Adrenal gland (tissue), 5 donors: Measurements from ENCODE around the gene AGXT.

Source experiments
- CTCF ChIP-seq, 6 experiments: fragments of 450-650 bp in 4 of 6; fragments of 200-600 bp in 2 of 6; sonication (generic) in 1 of 6; IDR thresholded peaks; 1 replicate in 5 of 6; 2 replicates in 1 of 6; pipeline versions ENCODE4 v1.5.1 to v1.8.0; 2016 to 2021; ENCODE audit warnings: antibody characterized with exemption in 6 of 6, mild to moderate bottlenecking in 2 of 6, moderate library complexity in 1 of 6
- POLR2A ChIP-seq, 2 donors: fragments of 450-650 bp; IDR thresholded peaks; one replicate each; pipeline ENCODE4 v1.6.1; 2017; ENCODE audit warnings: antibody characterized with exemption in 2 of 2, mild to moderate bottlenecking in 2 of 2, moderate library complexity in 1 of 2
- donor health status: DM: no; HTN: no; CAD: no.

DNA sequence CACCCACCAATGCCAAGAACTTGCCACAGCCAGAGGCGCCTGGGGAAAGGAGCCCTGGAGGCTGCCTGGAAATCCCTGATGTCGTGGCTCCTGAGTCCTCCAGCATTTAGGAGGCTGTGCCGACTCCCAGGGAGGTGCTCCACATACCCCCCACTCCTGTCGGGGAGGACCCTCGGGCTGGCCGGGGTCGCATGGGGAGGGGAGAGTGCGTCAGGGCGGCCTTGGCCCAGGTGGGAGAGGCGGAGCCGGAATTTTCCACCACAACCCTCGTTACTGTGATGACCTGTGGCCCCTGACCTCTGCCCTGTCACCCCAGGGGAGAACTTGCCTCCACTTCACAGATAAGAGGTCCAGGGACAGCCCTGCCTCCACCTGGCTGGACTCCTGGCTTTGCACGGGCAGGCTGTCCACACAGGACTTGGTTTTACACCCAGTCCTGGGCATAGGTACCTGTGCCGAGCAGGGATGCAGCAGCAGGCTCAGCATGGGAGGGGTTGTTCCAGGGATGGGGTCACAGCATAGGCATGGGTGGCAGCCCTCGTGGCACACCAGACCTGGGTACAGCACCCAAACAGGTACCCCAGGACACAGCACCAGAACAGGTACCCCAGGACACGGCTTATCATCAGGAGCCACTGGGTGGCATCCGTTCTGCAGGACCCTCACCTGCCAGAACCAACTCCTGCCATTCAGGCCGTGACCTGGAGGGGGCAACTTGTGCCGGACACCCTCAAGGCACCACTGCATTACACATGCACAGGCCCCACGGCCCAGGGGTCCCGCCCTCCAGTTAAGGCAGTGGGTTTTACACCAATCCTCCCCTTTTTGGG lies 12.3 kb upstream of the AGXT start:
- TF ChIP-seq CTCF (IDR thresholded peaks at IDR 0.05), result no peak
- TF ChIP-seq POLR2A (IDR thresholded peaks at IDR 0.05), result no peak
